Stomach (tissue), 4 donors: ENCODE results near the gene MAEL.

Experiments
- EP300 ChIP-seq: sonication (generic); formaldehyde crosslinking; IDR thresholded peaks from one replicate; pipeline ENCODE4 v1.6.1; 2017; ENCODE audit warnings: antibody characterized with exemption
- POLR2A ChIP-seq, 4 donors: fragments of 450-650 bp; IDR thresholded peaks; one replicate each; pipeline ENCODE4 v1.6.1; 2016; ENCODE audit warnings: antibody characterized with exemption in 4 of 4, control low read depth in 2 of 4, mild to moderate bottlenecking in 1 of 4, moderate library complexity in 1 of 4
- POLR2AphosphoS5 ChIP-seq, 3 donors: sonication (generic); formaldehyde crosslinking; IDR thresholded peaks; one replicate each; pipeline ENCODE4 v1.6.1; 2016; ENCODE audit warnings: antibody characterized with exemption in 3 of 3
- TF ChIP-seq, protein P1 (sequence below), 7 experiments: fragments of 450-650 bp in 4 of 7; fragments of 200-600 bp in 3 of 7; sonication (generic) in 3 of 7; IDR thresholded peaks; one replicate each; pipeline ENCODE4 v1.5.1; 2016 to 2019; ENCODE audit warnings: antibody characterized with exemption in 7 of 7, control low read depth in 2 of 7, mild to moderate bottlenecking in 1 of 7

DNA sequence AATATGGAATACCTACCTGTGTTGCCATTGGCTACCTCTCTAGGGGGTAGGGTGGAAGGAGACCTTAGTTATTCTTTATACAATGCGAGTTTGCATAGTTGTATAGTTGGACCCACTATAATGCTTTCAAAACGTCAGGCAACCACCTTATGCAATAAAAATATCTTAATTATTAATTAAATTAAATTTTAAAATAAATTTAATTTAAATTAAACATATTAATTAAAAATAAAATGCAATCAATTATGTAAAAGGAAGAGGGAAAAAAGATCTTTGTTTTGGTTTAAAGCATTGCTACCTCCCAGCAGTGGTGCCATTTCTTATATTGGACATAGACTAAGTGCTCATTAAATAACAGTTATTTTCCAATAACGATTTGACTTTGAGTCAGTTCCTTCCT lies 78.8 kb downstream of the MAEL start:
- TF ChIP-seq POLR2AphosphoS5 (IDR thresholded peaks at IDR 0.05) (no peak), POLR2A (IDR thresholded peaks at IDR 0.05) (no peak), EP300 (no peak)
- TF ChIP-seq, protein P1, sequence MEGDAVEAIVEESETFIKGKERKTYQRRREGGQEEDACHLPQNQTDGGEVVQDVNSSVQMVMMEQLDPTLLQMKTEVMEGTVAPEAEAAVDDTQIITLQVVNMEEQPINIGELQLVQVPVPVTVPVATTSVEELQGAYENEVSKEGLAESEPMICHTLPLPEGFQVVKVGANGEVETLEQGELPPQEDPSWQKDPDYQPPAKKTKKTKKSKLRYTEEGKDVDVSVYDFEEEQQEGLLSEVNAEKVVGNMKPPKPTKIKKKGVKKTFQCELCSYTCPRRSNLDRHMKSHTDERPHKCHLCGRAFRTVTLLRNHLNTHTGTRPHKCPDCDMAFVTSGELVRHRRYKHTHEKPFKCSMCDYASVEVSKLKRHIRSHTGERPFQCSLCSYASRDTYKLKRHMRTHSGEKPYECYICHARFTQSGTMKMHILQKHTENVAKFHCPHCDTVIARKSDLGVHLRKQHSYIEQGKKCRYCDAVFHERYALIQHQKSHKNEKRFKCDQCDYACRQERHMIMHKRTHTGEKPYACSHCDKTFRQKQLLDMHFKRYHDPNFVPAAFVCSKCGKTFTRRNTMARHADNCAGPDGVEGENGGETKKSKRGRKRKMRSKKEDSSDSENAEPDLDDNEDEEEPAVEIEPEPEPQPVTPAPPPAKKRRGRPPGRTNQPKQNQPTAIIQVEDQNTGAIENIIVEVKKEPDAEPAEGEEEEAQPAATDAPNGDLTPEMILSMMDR (IDR thresholded peaks at IDR 0.05), result no peak
